ENCODE results near the gene INF2.

Gene INF2

GRCh38 chr14:104644091-104644635 lies 45.3 kb upstream of the INF2 start:
- no peak for TF ChIP-seq CTCF (conservative IDR thresholded peaks at IDR 0.05; ENCODE audit: control insufficient read depth, insufficient read depth, low read depth, low read length)
- no peak for DNase-seq (ENCODE audit: low read depth)

GRCh38 chr14:104644656-104645378 lies 44.6 kb upstream of the INF2 start:
- no peak for DNase-seq (ENCODE audit: low read depth)
- TF ChIP-seq CTCF (conservative IDR thresholded peaks at IDR 0.05; ENCODE audit: control insufficient read depth, insufficient read depth, low read depth, low read length): no peak
- no peak overlapping the region for H3K4me3 ChIP-seq (ENCODE audit: control insufficient read depth, low read depth, low read length)

More at GRCh38 chr14:104644091-104644635, 45.3 kb upstream of the INF2 start:
- H3K4me3 ChIP-seq (ENCODE audit: control insufficient read depth, low read depth, low read length): no peak overlapping the region

GRCh38 chr14:104647467-104648043 lies 41.9 kb upstream of the INF2 start:
- TF ChIP-seq CTCF (conservative IDR thresholded peaks at IDR 0.05; ENCODE audit: control insufficient read depth, insufficient read depth, low read depth, low read length): no peak
- DNase-seq (ENCODE audit: low read depth): no peak
- H3K4me3 ChIP-seq (ENCODE audit: control insufficient read depth, low read depth, low read length): no peak overlapping the region

- DNase-seq (ENCODE audit: low read depth): peak; percentile 38
- peak; percentile 86 for TF ChIP-seq CTCF (conservative IDR thresholded peaks at IDR 0.05; ENCODE audit: control insufficient read depth, insufficient read depth, low read depth, low read length)
- H3K4me3 ChIP-seq (ENCODE audit: control insufficient read depth, low read depth, low read length): peak overlapping the region; percentile 36
Measured at GRCh38 chr14:104650057-104650980, 39.1 kb upstream of the INF2 start.

- no peak for TF ChIP-seq CTCF (conservative IDR thresholded peaks at IDR 0.05; ENCODE audit: control insufficient read depth, insufficient read depth, low read depth, low read length)
- DNase-seq (ENCODE audit: low read depth): no peak
- H3K4me3 ChIP-seq (ENCODE audit: control insufficient read depth, low read depth, low read length): no peak overlapping the region
Measured at GRCh38 chr14:104650981-104651875, 38.2 kb upstream of the INF2 start.

All from fibroblast of mammary gland (primary cell).